WTC11 (cell line): ENCODE measurements around the gene MICAL2. TPM values are rescaled to one million over a fixed set of nuclear protein-coding genes. Genes with fewer than 3 reads are reported as not detected.

ENCODE experiments used
- ATAC-seq: fragments of 200-7000 bp; cut with Tn5 transposase; 2 replicates; pipeline ENCODE4 v1.10.0; 2021; ENCODE audit warnings: mild to moderate bottlenecking, moderate library complexity
- CTCF ChIA-PET: fragments of 300-600 bp; sonication (Branson Sonifier 250); formaldehyde crosslinking; loops from one replicate; lab custom pipeline; 2021; ENCODE audit warnings: antibody characterized with exemption; lab: Charles Lee
- POLR2A ChIA-PET: fragments of 350-600 bp; sonication (Branson Sonifier 250); formaldehyde crosslinking; loops from one replicate; lab custom pipeline; 2021; ENCODE audit warnings: antibody characterized with exemption; lab: Charles Lee
- DNase-seq: peaks from one replicate; pipeline ENCODE4 v3.0.0; 2021; ENCODE audit warnings: low spot score
- H3K27ac Mint-ChIP-seq: 2 replicates; pipeline ENCODE4 v1.8.0; 2021; ENCODE audit warnings: mixed read lengths
- H3K27me3 Mint-ChIP-seq: 2 replicates; pipeline ENCODE4 v1.8.0; 2021; ENCODE audit warnings: low read depth, mild to moderate bottlenecking, moderate library complexity, mixed read lengths
- H3K36me3 Mint-ChIP-seq: 2 replicates; pipeline ENCODE4 v1.8.0; 2021; ENCODE audit warnings: mixed read lengths
- H3K4me1 Mint-ChIP-seq: 2 replicates; pipeline ENCODE4 v1.8.0; 2022; ENCODE audit warnings: mixed read lengths
- H3K4me3 Mint-ChIP-seq: 2 replicates; pipeline ENCODE4 v1.8.0; 2021; ENCODE audit warnings: mild to moderate bottlenecking, moderate library complexity, mixed read lengths
- H3K9me3 Mint-ChIP-seq: 2 replicates; pipeline ENCODE4 v1.8.0; 2021; ENCODE audit warnings: mixed read lengths
- ATF1 ChIP-seq: sonication (generic); formaldehyde crosslinking; IDR thresholded peaks from 2 replicates; pipeline ENCODE4 v1.8.1; 2023; ENCODE audit warnings: mild to moderate bottlenecking, moderate library complexity, missing genetic modification reagents
- CREB1 ChIP-seq: sonication (generic); formaldehyde crosslinking; IDR thresholded peaks from 2 replicates; pipeline ENCODE4 v1.8.0; 2023; ENCODE audit warnings: mild to moderate bottlenecking, missing genetic modification reagents
- GRHL2 ChIP-seq: fragments of 250-450 bp; sonication (Bioruptor Pico); IDR thresholded peaks from 2 replicates; pipeline ENCODE4 v1.8.0; 2022; ENCODE audit warnings: mild to moderate bottlenecking, moderate library complexity; ENCODE audit not compliant: insufficient replicate concordance, severe bottlenecking
- GTF2I ChIP-seq: fragments of 250-450 bp; sonication (Bioruptor Pico); conservative IDR thresholded peaks from 2 replicates; pipeline ENCODE4 v1.4.0; 2021; ENCODE audit warnings: mild to moderate bottlenecking
- HMGA2 ChIP-seq: fragments of 250-450 bp; sonication (Bioruptor Pico); IDR thresholded peaks from 2 replicates; pipeline ENCODE4 v1.4.0; 2021; ENCODE audit warnings: mild to moderate bottlenecking, moderate library complexity
- MXD4 ChIP-seq: fragments of 250-450 bp; sonication (Bioruptor Pico); IDR thresholded peaks from 2 replicates; pipeline ENCODE4 v1.8.0; 2021; ENCODE audit warnings: mild to moderate bottlenecking, moderate library complexity, borderline replicate concordance
- NFE2L1 ChIP-seq: sonication (generic); formaldehyde crosslinking; IDR thresholded peaks from 2 replicates; pipeline ENCODE4 v1.8.1; 2023; ENCODE audit warnings: missing genetic modification reagents
- OVOL2 ChIP-seq: fragments of 250-450 bp; sonication (Bioruptor Pico); IDR thresholded peaks from 2 replicates; pipeline ENCODE4 v1.9.0; 2021; ENCODE audit warnings: mild to moderate bottlenecking, borderline replicate concordance
- RELA ChIP-seq: sonication (generic); formaldehyde crosslinking; IDR thresholded peaks from 2 replicates; pipeline ENCODE4 v1.8.1; 2022; ENCODE audit warnings: missing genetic modification reagents, mild to moderate bottlenecking, borderline replicate concordance
- SOX15 ChIP-seq: fragments of 250-450 bp; sonication (Bioruptor Pico); IDR thresholded peaks from 2 replicates; pipeline ENCODE4 v1.9.0; 2021; ENCODE audit warnings: mild to moderate bottlenecking
- TCF7 ChIP-seq: sonication (generic); formaldehyde crosslinking; IDR thresholded peaks from 2 replicates; pipeline ENCODE4 v1.8.0; 2022; ENCODE audit warnings: mild to moderate bottlenecking, low read depth, missing genetic modification reagents, moderate library complexity
- ZNF416 ChIP-seq: fragments of 250-450 bp; sonication (Bioruptor Pico); IDR thresholded peaks from 2 replicates; pipeline ENCODE4 v1.9.0; 2021; ENCODE audit warnings: mild to moderate bottlenecking, inconsistent platforms
- total RNA-seq: library from RNA; stranded (reverse); gene quantifications from 3 replicates; pipeline ENCODE4 v1.2.3, GENCODE V29; 2021
- TF ChIP-seq, protein P1 (sequence below): sonication (generic); formaldehyde crosslinking; IDR thresholded peaks from 2 replicates; pipeline ENCODE4 v1.8.1; 2023; ENCODE audit warnings: mild to moderate bottlenecking, missing genetic modification reagents, moderate library complexity
- TF ChIP-seq, protein P2 (sequence below): fragments of 250-450 bp; sonication (Bioruptor Pico); IDR thresholded peaks from 2 replicates; pipeline ENCODE4 v1.9.0; 2021; ENCODE audit warnings: mild to moderate bottlenecking, borderline replicate concordance
- TF ChIP-seq, protein P3 (sequence below): sonication (generic); formaldehyde crosslinking; IDR thresholded peaks from 2 replicates; pipeline ENCODE4 v1.8.0; 2023; ENCODE audit warnings: missing genetic modification reagents, mild to moderate bottlenecking, borderline replicate concordance
- TF ChIP-seq, protein P4 (sequence below): sonication (generic); formaldehyde crosslinking; IDR thresholded peaks from 2 replicates; pipeline ENCODE4 v1.8.0; 2022; ENCODE audit warnings: mild to moderate bottlenecking, missing genetic modification reagents
- TF ChIP-seq, protein P5 (sequence below): sonication (generic); formaldehyde crosslinking; IDR thresholded peaks from 2 replicates; pipeline ENCODE4 v1.8.1; 2023; ENCODE audit warnings: mild to moderate bottlenecking, missing genetic modification reagents
- TF ChIP-seq, protein P6 (sequence below): sonication (generic); formaldehyde crosslinking; IDR thresholded peaks from 2 replicates; pipeline ENCODE4 v1.8.1; 2023; ENCODE audit warnings: mild to moderate bottlenecking, missing genetic modification reagents, borderline replicate concordance

Gene MICAL2
- total RNA-seq, 1 experiment from 2014 or later: 3.1 TPM

DNA sequence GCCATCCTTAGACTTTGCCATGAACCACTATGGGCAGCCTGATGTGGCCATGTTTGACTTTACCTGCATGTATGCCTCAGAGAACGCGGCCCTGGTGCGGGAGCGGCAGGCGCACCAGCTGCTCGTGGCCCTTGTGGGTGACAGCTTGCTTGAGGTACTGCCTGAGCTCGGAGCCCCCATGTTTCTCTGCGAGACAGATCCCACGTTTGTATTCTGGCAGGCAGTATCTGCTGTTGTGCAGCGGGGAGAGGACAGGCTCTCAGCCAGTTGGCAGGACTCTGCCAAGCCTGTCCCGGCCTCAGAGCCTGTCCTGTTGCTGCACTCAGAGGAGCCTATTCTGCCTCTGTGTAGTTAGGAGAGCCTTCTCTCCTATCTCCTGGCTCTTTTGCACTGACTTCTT lies 109.9 kb downstream of the MICAL2 start (continued):
- TF ChIP-seq SOX15 (no peak), HMGA2 (no peak), MXD4 (CRISPR knock-in tag) (no peak), GRHL2 (no peak), RELA (CRISPR knock-in tag) (no peak), CREB1 (CRISPR knock-in tag) (no peak), GTF2I (CRISPR knock-in tag) (no peak), ATF1 (CRISPR knock-in tag) (no peak)
- TF ChIP-seq, protein P1, sequence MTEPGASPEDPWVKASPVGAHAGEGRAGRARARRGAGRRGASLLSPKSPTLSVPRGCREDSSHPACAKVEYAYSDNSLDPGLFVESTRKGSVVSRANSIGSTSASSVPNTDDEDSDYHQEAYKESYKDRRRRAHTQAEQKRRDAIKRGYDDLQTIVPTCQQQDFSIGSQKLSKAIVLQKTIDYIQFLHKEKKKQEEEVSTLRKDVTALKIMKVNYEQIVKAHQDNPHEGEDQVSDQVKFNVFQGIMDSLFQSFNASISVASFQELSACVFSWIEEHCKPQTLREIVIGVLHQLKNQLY (CRISPR knock-in tag): no peak
- TF ChIP-seq, protein P2, sequence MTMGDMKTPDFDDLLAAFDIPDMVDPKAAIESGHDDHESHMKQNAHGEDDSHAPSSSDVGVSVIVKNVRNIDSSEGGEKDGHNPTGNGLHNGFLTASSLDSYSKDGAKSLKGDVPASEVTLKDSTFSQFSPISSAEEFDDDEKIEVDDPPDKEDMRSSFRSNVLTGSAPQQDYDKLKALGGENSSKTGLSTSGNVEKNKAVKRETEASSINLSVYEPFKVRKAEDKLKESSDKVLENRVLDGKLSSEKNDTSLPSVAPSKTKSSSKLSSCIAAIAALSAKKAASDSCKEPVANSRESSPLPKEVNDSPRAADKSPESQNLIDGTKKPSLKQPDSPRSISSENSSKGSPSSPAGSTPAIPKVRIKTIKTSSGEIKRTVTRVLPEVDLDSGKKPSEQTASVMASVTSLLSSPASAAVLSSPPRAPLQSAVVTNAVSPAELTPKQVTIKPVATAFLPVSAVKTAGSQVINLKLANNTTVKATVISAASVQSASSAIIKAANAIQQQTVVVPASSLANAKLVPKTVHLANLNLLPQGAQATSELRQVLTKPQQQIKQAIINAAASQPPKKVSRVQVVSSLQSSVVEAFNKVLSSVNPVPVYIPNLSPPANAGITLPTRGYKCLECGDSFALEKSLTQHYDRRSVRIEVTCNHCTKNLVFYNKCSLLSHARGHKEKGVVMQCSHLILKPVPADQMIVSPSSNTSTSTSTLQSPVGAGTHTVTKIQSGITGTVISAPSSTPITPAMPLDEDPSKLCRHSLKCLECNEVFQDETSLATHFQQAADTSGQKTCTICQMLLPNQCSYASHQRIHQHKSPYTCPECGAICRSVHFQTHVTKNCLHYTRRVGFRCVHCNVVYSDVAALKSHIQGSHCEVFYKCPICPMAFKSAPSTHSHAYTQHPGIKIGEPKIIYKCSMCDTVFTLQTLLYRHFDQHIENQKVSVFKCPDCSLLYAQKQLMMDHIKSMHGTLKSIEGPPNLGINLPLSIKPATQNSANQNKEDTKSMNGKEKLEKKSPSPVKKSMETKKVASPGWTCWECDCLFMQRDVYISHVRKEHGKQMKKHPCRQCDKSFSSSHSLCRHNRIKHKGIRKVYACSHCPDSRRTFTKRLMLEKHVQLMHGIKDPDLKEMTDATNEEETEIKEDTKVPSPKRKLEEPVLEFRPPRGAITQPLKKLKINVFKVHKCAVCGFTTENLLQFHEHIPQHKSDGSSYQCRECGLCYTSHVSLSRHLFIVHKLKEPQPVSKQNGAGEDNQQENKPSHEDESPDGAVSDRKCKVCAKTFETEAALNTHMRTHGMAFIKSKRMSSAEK (CRISPR knock-in tag): no peak

DNA sequence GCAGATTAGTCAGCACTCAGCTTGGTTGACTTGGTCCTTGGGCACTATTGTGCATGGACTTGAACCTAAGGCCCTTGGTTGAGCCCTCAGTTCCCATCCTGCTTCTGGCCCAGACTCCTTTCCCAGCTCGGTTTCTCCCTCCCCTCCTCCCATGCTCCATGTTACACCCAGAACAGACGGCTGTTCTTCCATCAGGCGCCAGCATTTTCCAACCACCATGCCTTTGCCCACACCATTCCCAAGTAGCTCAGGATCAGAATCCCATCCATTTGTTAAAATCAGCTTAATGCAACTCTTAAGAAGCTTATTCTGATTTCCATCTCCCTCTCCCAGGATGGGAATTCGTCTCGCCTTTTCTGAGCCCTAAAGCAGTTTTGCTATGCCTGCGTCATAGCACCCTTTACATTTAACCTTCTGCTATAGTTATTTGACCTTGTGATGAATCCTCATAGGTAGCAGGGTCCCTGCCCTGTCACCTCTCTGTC lies 110.7 kb downstream of the MICAL2 start:
- ChIA-PET POLR2A (no interaction called here), CTCF (interaction anchor here (0.6 to 2.6 kb wide), 2 partner anchors 15 to 432 kb away, joined by 3 to 11 read pairs; no protein-coding TSS in a partner anchor)
- no peak overlapping the region for H3K27ac Mint-ChIP-seq
- TF ChIP-seq, protein P3, sequence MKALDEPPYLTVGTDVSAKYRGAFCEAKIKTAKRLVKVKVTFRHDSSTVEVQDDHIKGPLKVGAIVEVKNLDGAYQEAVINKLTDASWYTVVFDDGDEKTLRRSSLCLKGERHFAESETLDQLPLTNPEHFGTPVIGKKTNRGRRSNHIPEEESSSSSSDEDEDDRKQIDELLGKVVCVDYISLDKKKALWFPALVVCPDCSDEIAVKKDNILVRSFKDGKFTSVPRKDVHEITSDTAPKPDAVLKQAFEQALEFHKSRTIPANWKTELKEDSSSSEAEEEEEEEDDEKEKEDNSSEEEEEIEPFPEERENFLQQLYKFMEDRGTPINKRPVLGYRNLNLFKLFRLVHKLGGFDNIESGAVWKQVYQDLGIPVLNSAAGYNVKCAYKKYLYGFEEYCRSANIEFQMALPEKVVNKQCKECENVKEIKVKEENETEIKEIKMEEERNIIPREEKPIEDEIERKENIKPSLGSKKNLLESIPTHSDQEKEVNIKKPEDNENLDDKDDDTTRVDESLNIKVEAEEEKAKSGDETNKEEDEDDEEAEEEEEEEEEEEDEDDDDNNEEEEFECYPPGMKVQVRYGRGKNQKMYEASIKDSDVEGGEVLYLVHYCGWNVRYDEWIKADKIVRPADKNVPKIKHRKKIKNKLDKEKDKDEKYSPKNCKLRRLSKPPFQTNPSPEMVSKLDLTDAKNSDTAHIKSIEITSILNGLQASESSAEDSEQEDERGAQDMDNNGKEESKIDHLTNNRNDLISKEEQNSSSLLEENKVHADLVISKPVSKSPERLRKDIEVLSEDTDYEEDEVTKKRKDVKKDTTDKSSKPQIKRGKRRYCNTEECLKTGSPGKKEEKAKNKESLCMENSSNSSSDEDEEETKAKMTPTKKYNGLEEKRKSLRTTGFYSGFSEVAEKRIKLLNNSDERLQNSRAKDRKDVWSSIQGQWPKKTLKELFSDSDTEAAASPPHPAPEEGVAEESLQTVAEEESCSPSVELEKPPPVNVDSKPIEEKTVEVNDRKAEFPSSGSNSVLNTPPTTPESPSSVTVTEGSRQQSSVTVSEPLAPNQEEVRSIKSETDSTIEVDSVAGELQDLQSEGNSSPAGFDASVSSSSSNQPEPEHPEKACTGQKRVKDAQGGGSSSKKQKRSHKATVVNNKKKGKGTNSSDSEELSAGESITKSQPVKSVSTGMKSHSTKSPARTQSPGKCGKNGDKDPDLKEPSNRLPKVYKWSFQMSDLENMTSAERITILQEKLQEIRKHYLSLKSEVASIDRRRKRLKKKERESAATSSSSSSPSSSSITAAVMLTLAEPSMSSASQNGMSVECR (CRISPR knock-in tag): no peak
- TF ChIP-seq NFE2L1 (CRISPR knock-in tag): no peak
- no peak for TF ChIP-seq ZNF416
- TF ChIP-seq, protein P4, sequence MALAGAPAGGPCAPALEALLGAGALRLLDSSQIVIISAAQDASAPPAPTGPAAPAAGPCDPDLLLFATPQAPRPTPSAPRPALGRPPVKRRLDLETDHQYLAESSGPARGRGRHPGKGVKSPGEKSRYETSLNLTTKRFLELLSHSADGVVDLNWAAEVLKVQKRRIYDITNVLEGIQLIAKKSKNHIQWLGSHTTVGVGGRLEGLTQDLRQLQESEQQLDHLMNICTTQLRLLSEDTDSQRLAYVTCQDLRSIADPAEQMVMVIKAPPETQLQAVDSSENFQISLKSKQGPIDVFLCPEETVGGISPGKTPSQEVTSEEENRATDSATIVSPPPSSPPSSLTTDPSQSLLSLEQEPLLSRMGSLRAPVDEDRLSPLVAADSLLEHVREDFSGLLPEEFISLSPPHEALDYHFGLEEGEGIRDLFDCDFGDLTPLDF (CRISPR knock-in tag): no peak
- TF ChIP-seq, protein P5, sequence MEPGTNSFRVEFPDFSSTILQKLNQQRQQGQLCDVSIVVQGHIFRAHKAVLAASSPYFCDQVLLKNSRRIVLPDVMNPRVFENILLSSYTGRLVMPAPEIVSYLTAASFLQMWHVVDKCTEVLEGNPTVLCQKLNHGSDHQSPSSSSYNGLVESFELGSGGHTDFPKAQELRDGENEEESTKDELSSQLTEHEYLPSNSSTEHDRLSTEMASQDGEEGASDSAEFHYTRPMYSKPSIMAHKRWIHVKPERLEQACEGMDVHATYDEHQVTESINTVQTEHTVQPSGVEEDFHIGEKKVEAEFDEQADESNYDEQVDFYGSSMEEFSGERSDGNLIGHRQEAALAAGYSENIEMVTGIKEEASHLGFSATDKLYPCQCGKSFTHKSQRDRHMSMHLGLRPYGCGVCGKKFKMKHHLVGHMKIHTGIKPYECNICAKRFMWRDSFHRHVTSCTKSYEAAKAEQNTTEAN (CRISPR knock-in tag): no peak
- TF ChIP-seq, protein P6, sequence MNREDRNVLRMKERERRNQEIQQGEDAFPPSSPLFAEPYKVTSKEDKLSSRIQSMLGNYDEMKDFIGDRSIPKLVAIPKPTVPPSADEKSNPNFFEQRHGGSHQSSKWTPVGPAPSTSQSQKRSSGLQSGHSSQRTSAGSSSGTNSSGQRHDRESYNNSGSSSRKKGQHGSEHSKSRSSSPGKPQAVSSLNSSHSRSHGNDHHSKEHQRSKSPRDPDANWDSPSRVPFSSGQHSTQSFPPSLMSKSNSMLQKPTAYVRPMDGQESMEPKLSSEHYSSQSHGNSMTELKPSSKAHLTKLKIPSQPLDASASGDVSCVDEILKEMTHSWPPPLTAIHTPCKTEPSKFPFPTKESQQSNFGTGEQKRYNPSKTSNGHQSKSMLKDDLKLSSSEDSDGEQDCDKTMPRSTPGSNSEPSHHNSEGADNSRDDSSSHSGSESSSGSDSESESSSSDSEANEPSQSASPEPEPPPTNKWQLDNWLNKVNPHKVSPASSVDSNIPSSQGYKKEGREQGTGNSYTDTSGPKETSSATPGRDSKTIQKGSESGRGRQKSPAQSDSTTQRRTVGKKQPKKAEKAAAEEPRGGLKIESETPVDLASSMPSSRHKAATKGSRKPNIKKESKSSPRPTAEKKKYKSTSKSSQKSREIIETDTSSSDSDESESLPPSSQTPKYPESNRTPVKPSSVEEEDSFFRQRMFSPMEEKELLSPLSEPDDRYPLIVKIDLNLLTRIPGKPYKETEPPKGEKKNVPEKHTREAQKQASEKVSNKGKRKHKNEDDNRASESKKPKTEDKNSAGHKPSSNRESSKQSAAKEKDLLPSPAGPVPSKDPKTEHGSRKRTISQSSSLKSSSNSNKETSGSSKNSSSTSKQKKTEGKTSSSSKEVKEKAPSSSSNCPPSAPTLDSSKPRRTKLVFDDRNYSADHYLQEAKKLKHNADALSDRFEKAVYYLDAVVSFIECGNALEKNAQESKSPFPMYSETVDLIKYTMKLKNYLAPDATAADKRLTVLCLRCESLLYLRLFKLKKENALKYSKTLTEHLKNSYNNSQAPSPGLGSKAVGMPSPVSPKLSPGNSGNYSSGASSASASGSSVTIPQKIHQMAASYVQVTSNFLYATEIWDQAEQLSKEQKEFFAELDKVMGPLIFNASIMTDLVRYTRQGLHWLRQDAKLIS (CRISPR knock-in tag): no peak
- no peak for TF ChIP-seq OVOL2 (CRISPR knock-in tag)
- TF ChIP-seq TCF7 (CRISPR knock-in tag): no peak

More for the DNA sequence above, 110.7 kb downstream of the MICAL2 start:
- no peak overlapping the region for H3K4me3 Mint-ChIP-seq
- DNase-seq (no peak), ATAC-seq (no peak)
- no peaks in the 10 kb centered on the region for H3K36me3 Mint-ChIP-seq
- H3K27me3 Mint-ChIP-seq: no peaks in the 10 kb centered on the region
- no peaks in the 10 kb centered on the region for H3K4me1 Mint-ChIP-seq
- no peaks in the 10 kb centered on the region for H3K9me3 Mint-ChIP-seq
